Measurements from ENCODE around the gene NUDT17.

DNA sequence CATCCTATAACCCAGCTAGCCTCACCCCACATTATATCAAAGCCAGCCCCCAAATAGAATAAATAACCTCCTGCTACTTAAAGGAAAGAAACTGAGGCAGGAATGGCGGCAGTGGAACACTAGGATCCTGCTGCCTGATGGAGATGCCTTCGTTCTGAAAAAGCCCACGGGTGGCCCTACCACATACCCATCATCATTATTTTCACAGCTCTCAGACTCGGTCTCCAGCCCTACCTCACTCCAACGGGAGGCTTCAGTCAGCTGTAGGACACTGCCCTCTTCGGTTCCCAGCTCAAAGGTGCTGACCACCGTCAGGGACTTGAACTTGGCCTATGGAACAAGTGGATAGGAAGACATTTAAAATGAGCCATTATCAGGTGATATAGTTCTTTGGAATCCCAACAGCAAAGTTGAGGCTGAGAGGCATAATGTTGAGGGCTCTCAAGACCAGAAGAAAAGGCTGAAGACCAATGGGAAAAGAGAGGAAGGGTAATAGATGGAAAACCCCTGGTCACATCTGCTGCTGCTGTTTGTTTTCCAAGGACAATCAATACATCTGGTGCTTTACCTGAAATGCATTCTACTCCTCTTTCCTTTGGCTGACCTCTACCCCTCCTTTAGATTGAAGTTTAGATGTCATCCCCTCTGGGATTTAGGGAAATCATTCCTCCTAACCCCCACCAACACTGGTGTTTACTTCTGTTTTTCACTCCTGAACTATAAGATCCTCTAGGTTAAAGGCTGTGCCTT, 48.1 kb downstream of the NUDT17 start:
- TF ChIP-seq, protein P1, sequence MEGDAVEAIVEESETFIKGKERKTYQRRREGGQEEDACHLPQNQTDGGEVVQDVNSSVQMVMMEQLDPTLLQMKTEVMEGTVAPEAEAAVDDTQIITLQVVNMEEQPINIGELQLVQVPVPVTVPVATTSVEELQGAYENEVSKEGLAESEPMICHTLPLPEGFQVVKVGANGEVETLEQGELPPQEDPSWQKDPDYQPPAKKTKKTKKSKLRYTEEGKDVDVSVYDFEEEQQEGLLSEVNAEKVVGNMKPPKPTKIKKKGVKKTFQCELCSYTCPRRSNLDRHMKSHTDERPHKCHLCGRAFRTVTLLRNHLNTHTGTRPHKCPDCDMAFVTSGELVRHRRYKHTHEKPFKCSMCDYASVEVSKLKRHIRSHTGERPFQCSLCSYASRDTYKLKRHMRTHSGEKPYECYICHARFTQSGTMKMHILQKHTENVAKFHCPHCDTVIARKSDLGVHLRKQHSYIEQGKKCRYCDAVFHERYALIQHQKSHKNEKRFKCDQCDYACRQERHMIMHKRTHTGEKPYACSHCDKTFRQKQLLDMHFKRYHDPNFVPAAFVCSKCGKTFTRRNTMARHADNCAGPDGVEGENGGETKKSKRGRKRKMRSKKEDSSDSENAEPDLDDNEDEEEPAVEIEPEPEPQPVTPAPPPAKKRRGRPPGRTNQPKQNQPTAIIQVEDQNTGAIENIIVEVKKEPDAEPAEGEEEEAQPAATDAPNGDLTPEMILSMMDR (IDR thresholded peaks at IDR 0.05), result no peak
- TF ChIP-seq POLR2A (IDR thresholded peaks at IDR 0.05), result no peak
